Erythroblast (primary cell): ENCODE measurements around the gene SLC24A1.

ENCODE experiments used
- GATA1 ChIP-seq: IDR thresholded peaks from 2 replicates; pipeline ENCODE4 v1.6.1; 2011; ENCODE audit warnings: low read depth, mild to moderate bottlenecking, control low read depth, low read length, moderate library complexity
- POLR2A ChIP-seq: IDR thresholded peaks from 2 replicates; pipeline ENCODE4 v1.6.1; 2011; ENCODE audit warnings: mild to moderate bottlenecking, low read length

- TF ChIP-seq POLR2A (no peak), GATA1 (no peak)
These were observed 9.7 kb upstream of the SLC24A1 start for GRCh38 chr15:65611888-65612615.
